T-helper 9 cell (primary cell): ENCODE results near the gene ZNF814.
"Not testable (repeated sequence)": the region's sequence is repeated elsewhere in the genome, so short reads cannot be mapped to it uniquely, and the experiment has no call there.

Experiments
- DNase-seq: peaks from one replicate; pipeline ENCODE4 v3.0.0-alpha.2; 2020

Gene ZNF814

DNA sequence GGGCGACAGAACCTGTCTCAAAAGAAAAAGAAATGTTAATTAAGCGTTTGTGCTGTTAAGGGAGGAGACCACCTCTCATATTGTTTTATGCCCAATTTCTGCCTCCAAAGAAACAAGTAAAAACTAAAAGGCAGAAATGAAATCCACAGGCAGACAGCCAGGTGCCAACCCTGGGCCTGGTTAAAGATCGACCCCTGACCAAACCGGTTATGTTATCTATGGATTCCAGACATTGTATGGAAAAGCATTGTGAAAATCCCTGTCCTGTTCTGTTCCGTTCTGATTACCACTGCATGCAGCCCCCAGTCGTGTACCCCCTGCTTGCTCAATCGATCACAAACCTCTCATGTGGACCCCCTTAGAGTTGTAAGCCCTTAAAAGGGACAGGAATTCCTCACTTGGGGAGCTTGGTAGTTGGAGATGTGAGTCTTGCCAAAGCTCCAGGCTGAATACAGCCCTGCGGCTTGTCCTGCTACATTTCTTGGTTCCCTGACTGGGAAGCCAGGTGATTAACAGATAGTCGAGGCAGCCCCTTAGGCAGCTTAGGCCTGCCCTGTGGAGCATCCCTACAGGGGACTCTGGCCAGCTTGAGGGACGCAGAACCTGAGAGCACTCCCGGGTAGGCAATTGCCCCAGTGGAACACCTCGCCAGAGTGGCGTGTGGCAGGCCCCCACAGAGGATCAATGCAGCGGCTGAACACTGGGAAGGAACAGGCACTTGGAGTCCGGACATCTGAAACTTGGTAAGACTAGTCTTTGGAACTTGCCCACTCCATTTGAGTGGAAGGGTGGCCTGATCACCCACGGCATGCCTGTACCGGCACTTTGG is 73.4 kb downstream of the ZNF814 start:
- no peak for DNase-seq

- peak; percentile 63 for DNase-seq
Observed at GRCh38 chr19:57814505-57815246, 74.2 kb downstream of the ZNF814 start, which contains the start of gene ZNF552. ZNF552 (minus strand) TSS chr19:57814913; CDS start chr19:57814743, 170 bp downstream.

- DNase-seq: no peak
Observed at GRCh38 chr19:57813919-57814504, 74.8 kb downstream of the ZNF814 start.

DNA sequence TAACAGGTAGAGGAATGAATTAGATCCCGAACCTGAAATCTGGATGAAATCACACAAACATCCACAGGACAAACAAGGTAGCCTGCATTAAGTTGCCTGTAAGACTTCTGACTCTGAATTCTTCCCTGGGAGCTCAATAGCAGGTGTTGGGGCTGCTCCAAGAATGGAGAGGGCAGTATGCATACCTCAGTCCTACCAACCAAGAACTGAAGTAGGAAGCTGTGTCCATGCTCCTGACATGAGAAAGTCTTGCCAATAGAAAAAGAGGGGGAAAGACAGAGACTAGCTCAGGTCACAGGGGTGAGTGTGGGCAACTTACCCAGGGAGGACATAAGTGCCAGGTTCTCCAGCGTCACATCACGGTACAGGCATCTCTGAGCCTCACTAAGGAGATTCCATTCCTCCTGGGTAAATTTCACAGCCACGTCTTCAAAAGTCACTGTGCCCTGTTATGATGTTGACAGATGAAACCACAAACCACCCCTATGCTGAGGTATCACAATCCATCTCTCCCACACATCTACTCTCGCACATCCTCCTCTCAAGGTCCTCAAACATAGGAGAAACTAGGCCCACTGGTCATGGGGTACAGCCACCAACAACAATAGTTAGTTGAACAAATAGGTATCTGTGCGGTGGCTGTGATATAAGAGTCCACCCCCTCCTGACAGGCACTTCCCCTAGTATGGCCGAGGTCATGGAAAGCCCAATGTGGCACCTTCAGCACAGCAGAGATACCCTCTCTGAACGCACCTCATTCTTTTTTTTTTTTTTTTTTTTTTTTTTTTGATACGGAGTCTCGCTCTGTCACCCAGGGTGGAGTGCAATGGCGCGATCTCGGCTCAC is 75.6 kb downstream of the ZNF814 start:
- DNase-seq: not testable (repeated sequence)

GRCh38 chr19:57812226-57812625 is 76.6 kb downstream of the ZNF814 start:
- DNase-seq: no peak

GRCh38 chr19:57810410-57811295 is 78.2 kb downstream of the ZNF814 start:
- not testable (repeated sequence) for DNase-seq

- DNase-seq: no peak
Observed at GRCh38 chr19:57807541-57807940, 81.3 kb downstream of the ZNF814 start.

DNA sequence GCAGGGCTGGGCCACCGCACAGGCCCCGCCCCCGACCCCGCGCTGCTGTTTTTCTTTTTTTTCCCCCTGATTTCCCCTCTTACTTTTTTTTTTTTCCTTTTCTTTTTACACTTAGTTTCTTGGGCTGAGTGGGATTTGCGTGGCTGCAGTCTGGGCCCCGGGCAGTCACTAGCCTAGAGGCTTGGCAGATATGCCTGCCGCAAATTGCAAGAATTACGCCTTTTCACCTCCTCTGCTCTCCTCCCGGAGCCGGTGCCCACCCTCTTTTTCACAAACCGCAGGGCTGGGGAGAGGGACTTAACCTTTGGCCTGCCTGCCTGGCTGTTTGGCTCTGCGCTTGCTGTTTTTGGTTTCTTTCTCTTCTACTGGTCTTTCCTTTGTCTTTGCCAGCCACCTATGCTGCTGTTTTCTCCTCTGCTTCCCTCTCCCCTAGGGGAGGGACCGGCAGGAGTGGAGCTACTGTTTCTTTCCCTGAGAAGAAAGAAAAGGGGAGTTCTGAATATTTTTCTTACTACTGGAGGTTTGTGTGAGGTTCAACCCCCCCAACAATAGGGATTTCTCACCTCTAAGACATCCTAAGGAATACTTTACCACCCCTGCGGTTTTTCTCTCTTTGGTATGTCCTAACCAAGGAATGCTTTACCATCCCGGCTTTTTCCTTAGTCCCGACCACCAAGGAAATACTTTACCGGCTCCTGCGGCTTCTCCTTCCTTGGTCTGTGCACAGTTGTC is 85.1 kb downstream of the ZNF814 start:
- DNase-seq: no peak

DNA sequence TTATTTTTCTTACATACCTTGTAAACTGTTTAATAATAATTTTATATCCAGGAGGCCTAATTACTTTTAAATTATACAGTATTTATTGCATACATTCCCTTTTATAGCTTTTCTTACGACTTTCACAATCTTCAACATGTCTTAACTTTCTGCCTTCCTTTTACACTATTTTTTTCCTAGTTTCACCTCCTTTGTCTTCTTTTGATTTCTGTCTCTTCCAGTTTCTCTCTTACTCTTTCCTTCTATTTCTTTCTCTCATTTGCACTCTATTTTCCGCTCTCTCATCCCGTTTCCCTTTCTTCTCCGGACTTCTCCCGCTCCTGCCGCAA is 85.6 kb downstream of the ZNF814 start:
- DNase-seq: no peak

GRCh38 chr19:57802269-57802668 is 86.6 kb downstream of the ZNF814 start:
- no peak for DNase-seq

DNA sequence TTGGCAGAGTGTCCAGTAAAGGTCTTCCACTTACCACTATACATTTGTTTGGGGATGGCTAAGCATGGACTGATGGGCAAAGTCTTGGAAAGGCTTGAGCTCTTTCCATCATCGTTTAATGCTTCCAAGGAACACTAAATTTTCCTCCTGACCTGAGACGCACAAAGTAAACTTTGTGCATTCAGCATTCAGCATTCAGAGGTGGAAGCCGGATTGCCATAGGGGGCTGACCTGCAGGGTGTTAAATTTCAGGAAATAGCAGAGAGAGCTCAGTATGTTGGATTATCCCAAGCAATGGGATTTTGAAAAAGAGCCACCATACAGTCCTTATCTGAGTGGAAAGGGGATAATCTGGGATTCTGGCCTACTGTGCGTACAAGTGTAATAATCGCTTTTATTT is 88.1 kb downstream of the ZNF814 start:
- no peak for DNase-seq
